UCSD-AML1 (cell line): Measurements from ENCODE around the gene MGAT5.
"Not testable (repeated sequence)": the region's sequence is repeated elsewhere in the genome, so short reads cannot be mapped to it uniquely, and the experiment has no call there.

ENCODE experiments used
- DNase-seq: peaks from one replicate; lab custom pipeline; 2025; ENCODE audit not compliant: unreplicated experiment; lab: John Stamatoyannopoulos, UW

MGAT5 gene

GRCh38 chr2:134276381-134277172 lies 22.7 kb downstream of the MGAT5 start:
- DNase-seq = no peak

- no peak for DNase-seq
These were observed 23.4 kb downstream of the MGAT5 start for GRCh38 chr2:134277223-134277622.

- DNase-seq = no peak
These were observed 24.7 kb downstream of the MGAT5 start for GRCh38 chr2:134278553-134278952.

GRCh38 chr2:134279417-134279816 lies 25.5 kb downstream of the MGAT5 start:
- DNase-seq = no peak

- no peak for DNase-seq
These were observed 26.4 kb downstream of the MGAT5 start for GRCh38 chr2:134280231-134280630.

- DNase-seq = no peak
These were observed 26.9 kb downstream of the MGAT5 start for GRCh38 chr2:134280726-134281125.

- DNase-seq = no peak
These were observed 28.0 kb downstream of the MGAT5 start for GRCh38 chr2:134281815-134282419.

- no peak for DNase-seq
These were observed 28.9 kb downstream of the MGAT5 start for GRCh38 chr2:134282629-134283400.

- no peak for DNase-seq
These were observed 29.8 kb downstream of the MGAT5 start for GRCh38 chr2:134283661-134284060.

- DNase-seq = no peak
These were observed 30.3 kb downstream of the MGAT5 start for GRCh38 chr2:134284119-134284670.

- DNase-seq = no peak
These were observed 33.5 kb downstream of the MGAT5 start for GRCh38 chr2:134287323-134287722.

GRCh38 chr2:134288814-134289213 lies 34.9 kb downstream of the MGAT5 start:
- no peak for DNase-seq

- no peak for DNase-seq
These were observed 35.4 kb downstream of the MGAT5 start for GRCh38 chr2:134289225-134289624.

GRCh38 chr2:134290358-134290757 lies 36.5 kb downstream of the MGAT5 start:
- no peak for DNase-seq

- DNase-seq = no peak
These were observed 38.6 kb downstream of the MGAT5 start for GRCh38 chr2:134292514-134292913.

- no peak for DNase-seq
These were observed 40.1 kb downstream of the MGAT5 start for GRCh38 chr2:134293719-134294537.

- DNase-seq = not testable (repeated sequence)
These were observed 40.7 kb downstream of the MGAT5 start for GRCh38 chr2:134294598-134294997.

GRCh38 chr2:134295441-134295840 lies 41.6 kb downstream of the MGAT5 start:
- DNase-seq = no peak

GRCh38 chr2:134296301-134296700 lies 42.4 kb downstream of the MGAT5 start:
- DNase-seq = no peak

GRCh38 chr2:134299334-134299733 lies 45.5 kb downstream of the MGAT5 start:
- DNase-seq = no peak

- DNase-seq = no peak
These were observed 46.7 kb downstream of the MGAT5 start for GRCh38 chr2:134300585-134300984.
